D721Med (cell line): ENCODE data around the gene INPP5D.
"Not testable (repeated sequence)": the region's sequence is repeated elsewhere in the genome, so short reads cannot be mapped to it uniquely, and the experiment has no call there.

Source experiments
- DNase-seq: peaks from one replicate; pipeline ENCODE4 v3.0.0; 2011; ENCODE audit warnings: low spot score; ENCODE audit not compliant: insufficient read length
- FAIRE-seq: peaks from 2 replicates; lab custom pipeline; 2011; peaks lifted over from hg19 to GRCh38; lab: Jason Lieb, UNC
- TF ChIP-seq, protein P1 (sequence below): IDR thresholded peaks from 2 replicates; pipeline ENCODE4 v1.5.1; 2012; ENCODE audit warnings: mild to moderate bottlenecking, control low read depth; ENCODE audit not compliant: insufficient read depth; ENCODE audit errors: missing control alignments

The INPP5D gene

DNA sequence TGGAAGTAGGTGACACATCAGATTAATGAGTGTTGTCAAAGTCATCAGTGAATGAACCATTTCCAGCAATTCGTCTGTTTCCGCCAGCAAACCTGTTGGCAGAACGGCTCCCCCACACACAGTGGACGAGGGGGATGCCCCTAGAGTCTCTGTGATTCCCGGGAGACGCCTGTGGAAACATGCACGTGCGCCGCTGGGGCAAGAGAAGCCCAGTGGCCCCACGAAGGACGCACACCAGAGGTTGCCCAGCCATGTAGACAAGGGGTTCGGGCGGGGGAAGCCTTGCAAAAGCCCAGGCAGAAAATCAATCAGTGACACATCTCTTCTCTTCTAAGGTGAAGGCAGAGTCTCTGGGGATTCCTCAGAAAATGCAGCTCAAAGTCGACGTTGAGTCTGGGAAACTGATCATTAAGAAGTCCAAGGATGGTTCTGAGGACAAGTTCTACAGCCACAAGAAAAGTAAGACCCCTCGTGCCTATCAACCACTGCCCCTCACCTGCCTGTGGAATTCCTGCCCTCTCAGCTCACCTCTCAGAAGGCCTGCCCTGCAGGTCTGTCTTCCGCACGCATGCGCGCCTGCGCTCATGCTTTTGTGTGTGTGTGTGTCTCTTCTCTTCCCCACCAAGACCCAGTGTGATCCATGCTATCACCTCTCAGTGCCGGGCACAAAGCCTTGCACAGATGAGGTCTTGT is 87.1 kb downstream of the INPP5D start:
- TF ChIP-seq, protein P1, sequence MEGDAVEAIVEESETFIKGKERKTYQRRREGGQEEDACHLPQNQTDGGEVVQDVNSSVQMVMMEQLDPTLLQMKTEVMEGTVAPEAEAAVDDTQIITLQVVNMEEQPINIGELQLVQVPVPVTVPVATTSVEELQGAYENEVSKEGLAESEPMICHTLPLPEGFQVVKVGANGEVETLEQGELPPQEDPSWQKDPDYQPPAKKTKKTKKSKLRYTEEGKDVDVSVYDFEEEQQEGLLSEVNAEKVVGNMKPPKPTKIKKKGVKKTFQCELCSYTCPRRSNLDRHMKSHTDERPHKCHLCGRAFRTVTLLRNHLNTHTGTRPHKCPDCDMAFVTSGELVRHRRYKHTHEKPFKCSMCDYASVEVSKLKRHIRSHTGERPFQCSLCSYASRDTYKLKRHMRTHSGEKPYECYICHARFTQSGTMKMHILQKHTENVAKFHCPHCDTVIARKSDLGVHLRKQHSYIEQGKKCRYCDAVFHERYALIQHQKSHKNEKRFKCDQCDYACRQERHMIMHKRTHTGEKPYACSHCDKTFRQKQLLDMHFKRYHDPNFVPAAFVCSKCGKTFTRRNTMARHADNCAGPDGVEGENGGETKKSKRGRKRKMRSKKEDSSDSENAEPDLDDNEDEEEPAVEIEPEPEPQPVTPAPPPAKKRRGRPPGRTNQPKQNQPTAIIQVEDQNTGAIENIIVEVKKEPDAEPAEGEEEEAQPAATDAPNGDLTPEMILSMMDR: no peak
- FAIRE-seq (no peak), DNase-seq (no peak)

DNA sequence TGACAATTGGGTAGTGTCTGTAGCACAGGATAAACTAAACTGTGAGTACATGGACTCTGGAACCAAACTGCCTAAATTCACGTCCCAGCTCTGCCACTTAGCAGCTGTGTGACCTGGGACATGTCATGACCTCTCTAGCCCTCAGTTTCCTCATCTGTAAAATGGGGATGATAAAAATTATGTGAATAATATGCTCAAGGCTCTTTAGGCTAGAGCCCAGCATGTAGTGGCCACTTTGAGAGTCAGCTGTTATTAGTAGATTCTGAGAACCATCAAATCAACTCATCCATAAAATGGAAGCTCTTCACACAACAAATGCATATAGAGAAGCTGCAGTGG is 87.7 kb downstream of the INPP5D start:
- DNase-seq (no peak), FAIRE-seq (no peak)
- TF ChIP-seq, protein P1: no peak

DNA sequence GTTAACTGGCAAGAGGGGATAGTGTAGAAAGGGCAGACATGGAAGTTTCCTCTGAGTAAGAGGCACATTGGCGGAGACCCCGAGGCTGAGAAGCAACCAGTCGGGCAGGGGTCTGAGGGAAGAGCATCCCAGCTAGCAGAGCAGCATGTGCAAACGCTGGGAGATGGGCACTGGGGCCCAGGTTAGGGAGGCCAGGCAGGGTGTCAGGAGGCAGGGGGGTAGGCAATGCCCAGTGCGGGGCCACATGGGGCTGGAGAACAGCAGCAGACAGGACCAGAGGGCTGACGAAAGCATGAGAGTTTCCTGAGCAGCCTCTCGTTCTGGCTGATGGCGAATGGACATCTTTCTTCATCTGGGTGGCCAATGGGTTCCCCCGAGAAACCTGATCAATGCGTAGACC is 88.2 kb downstream of the INPP5D start:
- FAIRE-seq (no peak), DNase-seq (no peak)
- TF ChIP-seq, protein P1: no peak

DNA sequence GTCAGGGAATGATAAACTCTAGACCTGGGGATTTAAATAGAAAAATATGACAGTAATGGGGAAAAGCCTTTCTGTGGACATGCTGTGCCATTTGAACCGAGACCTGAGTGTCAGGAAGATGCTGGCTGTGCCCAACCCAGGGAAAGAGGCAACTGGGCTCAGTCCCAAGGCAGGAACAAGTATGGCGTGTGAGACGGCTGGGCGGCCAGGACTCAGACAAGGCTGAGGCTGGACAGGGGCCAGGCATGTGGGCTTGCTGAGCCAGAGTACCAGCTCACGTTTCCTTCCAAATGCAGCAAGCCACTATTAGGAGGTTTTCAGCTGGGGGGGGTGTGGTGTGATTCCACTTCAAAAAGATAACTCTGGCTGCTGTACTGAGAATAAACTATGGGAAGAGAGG is 92.4 kb downstream of the INPP5D start:
- TF ChIP-seq, protein P1: no peak
- DNase-seq: no peak
- no peak for FAIRE-seq

DNA sequence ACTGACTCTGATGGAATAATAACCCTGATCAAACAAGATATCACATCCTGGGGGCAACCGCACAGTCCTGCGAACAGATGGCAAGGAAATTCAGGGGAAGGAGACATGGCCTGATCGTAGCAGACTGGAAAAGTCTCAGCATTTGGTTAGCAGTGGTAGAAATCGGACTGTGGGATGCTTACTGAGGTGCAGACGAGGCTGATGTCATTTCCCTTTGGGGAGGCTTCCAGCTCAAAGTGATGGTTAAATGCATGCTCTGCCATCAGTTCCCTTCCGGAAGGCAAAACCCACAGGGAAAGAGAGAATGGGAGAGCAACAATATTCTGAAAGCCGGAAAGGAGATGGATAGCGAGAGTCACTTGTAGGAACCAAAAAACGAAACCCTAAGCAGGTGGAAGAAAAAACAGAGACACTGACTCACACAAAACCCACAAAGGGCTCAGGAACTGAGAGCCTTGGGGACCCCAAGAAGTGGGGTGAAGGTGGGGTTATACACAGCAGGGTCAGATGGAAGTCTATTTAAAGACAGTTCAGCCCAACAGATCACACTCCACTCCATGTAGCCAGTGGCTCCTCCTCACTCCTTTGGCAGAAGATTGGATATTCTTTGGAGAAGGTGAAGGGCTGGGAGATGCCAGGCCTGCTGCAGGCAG is 93.1 kb downstream of the INPP5D start:
- FAIRE-seq (no peak), DNase-seq (no peak)
- TF ChIP-seq, protein P1: no peak

DNA sequence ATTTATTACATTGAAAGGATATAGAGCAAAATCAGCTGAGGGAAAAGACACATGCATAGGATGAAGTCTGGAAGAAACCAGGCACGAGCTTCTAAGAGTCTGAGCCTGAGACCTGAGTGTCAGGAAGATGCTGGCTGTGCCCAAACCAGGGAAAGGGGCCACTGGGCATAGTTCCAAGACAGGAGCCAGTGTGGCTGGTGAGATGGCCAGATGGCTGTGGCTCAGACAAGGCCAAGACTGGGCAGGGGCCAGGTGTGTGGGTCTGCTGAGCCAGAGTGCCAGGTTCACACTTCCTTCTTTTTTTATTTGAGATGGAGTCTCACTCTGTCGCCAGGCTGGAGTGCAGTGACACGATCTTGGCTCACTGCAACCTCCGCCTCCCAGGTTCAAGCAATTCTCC is 95.9 kb downstream of the INPP5D start:
- no peak for FAIRE-seq
- TF ChIP-seq, protein P1: no peak
- DNase-seq: no peak

DNA sequence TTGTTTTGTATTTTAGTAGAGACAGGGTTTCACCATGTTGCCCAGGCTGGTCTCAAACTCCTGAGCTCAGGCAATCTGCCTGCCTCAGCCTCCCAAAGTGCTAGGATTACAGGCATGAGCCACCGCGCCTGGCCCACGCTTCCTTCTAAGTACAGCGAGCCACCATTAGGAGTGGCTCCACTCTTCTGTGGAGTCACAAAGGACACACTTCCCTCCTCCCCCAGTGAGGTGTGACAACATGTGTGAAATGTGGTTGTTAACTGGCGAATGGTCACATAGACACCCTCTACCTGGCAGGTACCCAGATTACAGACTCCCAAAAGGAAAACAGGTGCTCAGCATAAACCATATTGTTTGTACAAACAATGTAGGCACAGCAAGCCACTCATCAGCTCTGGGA is 96.3 kb downstream of the INPP5D start:
- not testable (repeated sequence) for DNase-seq, FAIRE-seq
